WERI-Rb-1 (cell line): ENCODE data around the gene PRR19.
A peak's percentile ranks its signal among the peaks of the same experiment; 100 is the strongest.

Experiments used
- DNase-seq: peaks from one replicate; pipeline ENCODE4 v3.0.0-alpha.2; 2020
- H3K27ac ChIP-seq: fragments of 250-450 bp; sonication (Bioruptor Pico); 2 replicates; pipeline ENCODE4 v1.5.1; 2020; ENCODE audit warnings: mild to moderate bottlenecking, moderate library complexity
- H3K27me3 ChIP-seq: fragments of 250-450 bp; sonication (Bioruptor Pico); 2 replicates; pipeline ENCODE4 v1.5.1; 2021; ENCODE audit warnings: mild to moderate bottlenecking, low read depth, moderate library complexity; ENCODE audit not compliant: insufficient read depth, severe bottlenecking
- H3K36me3 ChIP-seq: fragments of 250-450 bp; sonication (Bioruptor Pico); 2 replicates; pipeline ENCODE4 v1.5.1; 2020; ENCODE audit warnings: mild to moderate bottlenecking, moderate library complexity
- H3K4me3 ChIP-seq: 2 replicates; pipeline ENCODE4 v1.5.1; 2011; ENCODE audit warnings: low read depth, mild to moderate bottlenecking, control low read depth, low read length
- H3K9me3 ChIP-seq: fragments of 250-450 bp; sonication (Bioruptor Pico); 2 replicates; pipeline ENCODE4 v1.5.1; 2021; ENCODE audit warnings: mild to moderate bottlenecking, moderate library complexity; ENCODE audit not compliant: severe bottlenecking
- TF ChIP-seq, protein P1 (sequence below): IDR thresholded peaks from 2 replicates; pipeline ENCODE4 v1.5.1; 2011; ENCODE audit warnings: low read depth, mild to moderate bottlenecking, control low read depth, inconsistent platforms, low read length

PRR19 gene

DNA sequence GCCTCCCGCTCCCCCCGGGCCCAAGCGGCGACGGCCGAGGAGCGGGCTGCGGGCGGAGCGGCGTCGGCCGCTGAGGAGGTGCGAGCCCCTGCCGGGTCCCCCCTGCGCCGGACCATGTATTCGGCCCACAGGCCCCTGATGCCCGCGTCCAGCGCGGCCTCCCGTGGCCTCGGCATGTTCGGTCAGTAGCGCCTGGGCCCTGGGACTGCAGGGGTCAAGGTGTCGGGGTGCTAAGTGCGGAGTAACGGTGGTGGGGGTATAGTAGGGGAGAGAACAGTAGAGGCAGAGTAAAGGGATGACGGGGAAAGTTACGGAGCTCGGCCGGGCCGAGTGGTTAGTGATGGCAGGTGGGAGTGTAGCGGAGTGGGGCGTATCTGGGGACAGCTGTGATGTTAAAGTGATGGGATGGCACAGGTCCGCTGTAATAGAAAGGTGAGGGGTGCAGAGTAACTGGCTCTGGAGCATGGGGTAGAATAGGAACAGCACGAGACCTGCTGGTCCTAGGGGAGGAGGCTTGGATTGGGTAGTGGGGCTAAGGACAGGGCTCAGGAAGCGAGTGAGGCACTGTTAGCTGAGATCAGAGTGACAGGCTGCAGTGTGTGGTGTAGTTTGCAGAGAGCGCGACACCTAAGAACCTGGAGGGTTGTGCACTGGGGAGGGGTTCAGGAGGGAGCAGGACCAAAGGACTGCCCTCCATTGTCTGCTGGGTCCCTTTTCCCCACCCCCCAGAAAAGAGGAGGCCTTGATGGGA lies 17.2 kb upstream of the PRR19 start:
- Histone ChIP-seq H3K4me3 (peak overlapping the region; percentile 87), H3K27ac (peak overlapping the region; percentile 76), H3K36me3 (peaks cover 33% of the 10 kb centered on the region), H3K9me3 (no peaks in the 10 kb centered on the region), H3K27me3 (no peaks in the 10 kb centered on the region)
- TF ChIP-seq, protein P1, sequence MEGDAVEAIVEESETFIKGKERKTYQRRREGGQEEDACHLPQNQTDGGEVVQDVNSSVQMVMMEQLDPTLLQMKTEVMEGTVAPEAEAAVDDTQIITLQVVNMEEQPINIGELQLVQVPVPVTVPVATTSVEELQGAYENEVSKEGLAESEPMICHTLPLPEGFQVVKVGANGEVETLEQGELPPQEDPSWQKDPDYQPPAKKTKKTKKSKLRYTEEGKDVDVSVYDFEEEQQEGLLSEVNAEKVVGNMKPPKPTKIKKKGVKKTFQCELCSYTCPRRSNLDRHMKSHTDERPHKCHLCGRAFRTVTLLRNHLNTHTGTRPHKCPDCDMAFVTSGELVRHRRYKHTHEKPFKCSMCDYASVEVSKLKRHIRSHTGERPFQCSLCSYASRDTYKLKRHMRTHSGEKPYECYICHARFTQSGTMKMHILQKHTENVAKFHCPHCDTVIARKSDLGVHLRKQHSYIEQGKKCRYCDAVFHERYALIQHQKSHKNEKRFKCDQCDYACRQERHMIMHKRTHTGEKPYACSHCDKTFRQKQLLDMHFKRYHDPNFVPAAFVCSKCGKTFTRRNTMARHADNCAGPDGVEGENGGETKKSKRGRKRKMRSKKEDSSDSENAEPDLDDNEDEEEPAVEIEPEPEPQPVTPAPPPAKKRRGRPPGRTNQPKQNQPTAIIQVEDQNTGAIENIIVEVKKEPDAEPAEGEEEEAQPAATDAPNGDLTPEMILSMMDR: no peak
- no peak for DNase-seq

DNA sequence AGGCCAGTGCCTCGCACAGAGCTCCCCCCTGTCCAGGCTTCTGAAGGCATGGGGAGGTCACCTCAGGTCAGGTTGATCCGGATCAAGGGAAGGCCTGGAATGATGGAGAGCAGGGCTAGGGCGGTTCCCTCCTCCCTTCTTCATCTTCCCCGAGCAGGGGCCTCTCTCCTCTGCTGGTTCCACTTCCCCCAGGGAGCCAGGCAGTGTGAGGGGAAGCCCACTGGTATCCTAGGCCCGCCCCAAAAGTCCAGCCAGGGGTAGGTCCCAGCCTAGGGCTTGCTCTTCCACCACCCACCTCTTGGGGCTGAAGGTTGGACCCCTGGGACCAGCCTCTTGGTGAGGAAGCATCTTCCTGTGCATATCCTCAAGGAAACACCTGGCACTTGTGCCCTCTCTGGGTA lies 16.4 kb upstream of the PRR19 start:
- peak; percentile 71 for DNase-seq
- Histone ChIP-seq H3K36me3 (peaks cover 41% of the 10 kb centered on the region), H3K9me3 (no peaks in the 10 kb centered on the region), H3K27ac (peak overlapping the region; percentile 76), H3K27me3 (no peaks in the 10 kb centered on the region), H3K4me3 (peak overlapping the region; percentile 87)
- TF ChIP-seq, protein P1: no peak

DNA sequence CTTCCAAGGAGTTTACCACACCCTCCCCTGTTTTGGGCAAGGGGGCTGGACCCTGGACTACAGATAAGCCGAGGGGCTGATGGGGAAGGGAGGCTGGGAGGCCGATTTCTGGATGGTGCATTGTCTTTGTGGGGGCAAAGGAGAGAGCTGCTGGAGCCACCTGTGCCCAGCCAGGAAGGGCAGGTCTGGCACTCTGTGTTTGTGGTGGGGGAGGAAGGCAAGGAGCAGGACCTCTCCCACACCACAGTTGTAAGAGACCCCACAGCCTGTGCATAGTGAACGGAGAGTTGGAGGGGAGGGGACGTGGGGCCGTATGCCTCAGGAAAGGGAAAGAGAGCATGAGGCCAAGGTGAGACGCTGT lies 16.0 kb upstream of the PRR19 start:
- DNase-seq: no peak
- Histone ChIP-seq H3K27me3 (no peaks in the 10 kb centered on the region), H3K36me3 (peaks cover 45% of the 10 kb centered on the region), H3K4me3 (no peak overlapping the region), H3K27ac (peak overlapping the region; percentile 76; the same call in 1 of the 2 replicates), H3K9me3 (no peaks in the 10 kb centered on the region)
- TF ChIP-seq, protein P1: no peak

DNA sequence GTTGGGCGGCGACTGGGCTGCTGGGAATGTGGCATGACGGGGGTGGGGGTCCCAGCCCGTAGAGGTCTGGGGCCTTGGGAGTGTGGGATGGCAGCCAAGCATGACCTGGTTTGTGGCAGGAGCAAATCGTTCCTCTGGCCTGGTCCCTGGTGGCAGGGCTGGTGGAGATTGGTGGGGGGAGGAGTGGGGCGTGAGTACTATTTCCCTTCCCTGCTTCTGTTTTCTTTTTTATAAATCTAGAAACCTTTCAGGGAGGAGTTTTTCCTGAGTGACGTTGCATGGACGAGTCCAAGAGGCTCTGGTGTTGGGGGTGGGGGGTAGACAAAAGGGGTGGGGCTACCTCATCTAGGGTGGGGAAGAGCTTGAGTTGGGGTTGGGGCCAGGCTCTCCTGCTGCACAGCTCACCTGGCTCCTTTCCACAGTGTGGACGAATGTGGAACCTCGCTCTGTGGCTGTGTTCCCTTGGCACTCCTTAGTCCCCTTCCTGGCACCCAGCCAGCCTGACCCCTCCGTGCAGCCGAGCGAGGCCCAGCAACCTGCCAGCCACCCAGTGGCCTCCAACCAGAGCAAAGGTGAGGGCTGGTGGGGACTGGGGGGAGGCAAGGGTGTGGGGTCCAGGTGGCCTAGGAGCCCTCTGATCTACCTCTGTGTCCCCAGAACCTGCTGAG lies 15.4 kb upstream of the PRR19 start:
- TF ChIP-seq, protein P1: no peak
- H3K27ac ChIP-seq: peak overlapping the region; percentile 76; the same call in 1 of the 2 replicates
- no peak for DNase-seq
- H3K36me3 ChIP-seq: peaks cover 50% of the 10 kb centered on the region
- no peaks in the 10 kb centered on the region for H3K27me3 ChIP-seq
- H3K9me3 ChIP-seq: no peaks in the 10 kb centered on the region
- H3K4me3 ChIP-seq: no peak overlapping the region

DNA sequence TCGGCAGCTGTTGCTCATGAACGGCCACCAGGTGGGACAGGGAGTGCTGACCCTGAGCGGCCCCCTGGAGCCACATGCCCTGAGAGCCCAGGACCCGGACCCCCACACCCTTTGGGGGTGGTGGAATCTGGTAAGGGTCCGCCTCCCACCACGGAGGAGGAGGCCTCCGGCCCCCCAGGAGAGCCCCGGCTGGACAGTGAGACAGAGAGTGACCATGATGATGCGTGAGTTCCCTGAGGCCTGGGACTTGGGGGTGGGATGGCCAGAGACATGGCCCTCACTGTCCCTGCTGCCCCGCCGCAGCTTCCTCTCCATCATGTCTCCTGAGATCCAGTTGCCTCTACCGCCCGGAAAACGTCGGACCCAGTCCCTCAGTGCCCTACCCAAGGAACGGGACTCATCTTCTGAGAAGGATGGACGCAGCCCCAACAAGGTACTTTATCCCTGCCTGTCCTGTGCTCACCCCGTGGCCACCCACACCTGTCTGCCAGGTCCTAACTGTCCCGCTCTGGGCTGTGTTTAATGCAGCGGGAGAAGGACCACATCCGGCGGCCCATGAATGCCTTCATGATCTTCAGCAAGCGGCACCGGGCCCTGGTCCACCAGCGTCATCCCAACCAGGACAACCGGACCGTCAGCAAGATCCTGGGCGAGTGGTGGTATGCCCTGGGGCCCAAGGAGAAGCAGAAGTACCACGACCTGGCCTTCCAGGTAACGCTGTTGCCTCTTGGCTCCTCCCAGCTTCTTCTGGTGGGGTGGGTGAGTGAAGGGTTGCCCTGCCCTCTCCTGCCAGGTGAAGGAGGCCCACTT lies 14.7 kb upstream of the PRR19 start:
- no peak overlapping the region for H3K4me3 ChIP-seq
- H3K9me3 ChIP-seq: no peaks in the 10 kb centered on the region
- TF ChIP-seq, protein P1: no peak
- H3K27me3 ChIP-seq: no peaks in the 10 kb centered on the region
- no peak for DNase-seq
- no peak overlapping the region for H3K27ac ChIP-seq
- peaks cover 57% of the 10 kb centered on the region for H3K36me3 ChIP-seq
